Measurements from ENCODE around the gene C22orf39.

Gene C22orf39

DNA sequence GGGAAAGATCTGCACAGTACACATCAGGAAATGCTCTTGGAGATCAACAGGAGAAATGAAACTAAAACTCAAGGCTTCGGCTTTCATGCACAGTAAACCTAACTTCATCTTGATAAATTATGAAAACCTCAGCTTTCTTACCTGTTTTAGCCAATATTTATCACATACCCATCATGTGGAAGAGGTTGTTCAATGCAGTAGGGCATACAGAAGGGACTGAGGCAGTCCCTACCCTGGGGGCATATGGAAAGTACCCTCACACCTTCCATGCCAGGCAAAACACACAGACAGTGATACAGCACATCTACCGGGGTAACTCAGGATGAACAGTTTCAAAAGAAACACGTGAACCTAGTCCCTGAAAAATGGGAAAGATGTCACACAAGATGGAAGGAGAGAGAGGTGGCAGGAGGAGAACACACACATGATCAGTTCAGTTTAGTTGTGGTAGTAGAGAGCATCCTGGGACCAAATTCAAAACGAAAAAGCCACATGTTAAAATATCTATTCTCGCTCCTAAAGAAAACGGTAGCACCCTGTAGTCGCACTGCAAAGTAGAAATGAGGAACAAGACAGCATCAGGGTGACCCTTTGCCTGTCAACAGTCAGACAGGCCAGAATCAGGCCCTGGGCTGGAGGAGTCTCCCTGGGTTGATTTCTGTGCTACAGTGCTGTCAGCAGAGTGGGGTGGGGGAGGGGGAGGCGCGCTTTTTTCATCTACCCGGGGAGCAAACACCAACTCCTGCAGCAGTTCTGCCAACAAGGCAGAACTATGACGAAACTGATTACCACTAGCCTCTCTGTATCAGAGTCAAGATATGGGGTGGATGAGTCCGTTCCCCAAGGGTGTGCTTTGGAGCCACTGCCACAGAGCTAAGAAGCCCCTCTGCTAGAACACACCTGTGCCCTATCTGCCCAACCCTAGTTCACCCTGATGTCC, 17.3 kb downstream of the C22orf39 start:
- peak; percentile 69 for DNase-seq

DNA sequence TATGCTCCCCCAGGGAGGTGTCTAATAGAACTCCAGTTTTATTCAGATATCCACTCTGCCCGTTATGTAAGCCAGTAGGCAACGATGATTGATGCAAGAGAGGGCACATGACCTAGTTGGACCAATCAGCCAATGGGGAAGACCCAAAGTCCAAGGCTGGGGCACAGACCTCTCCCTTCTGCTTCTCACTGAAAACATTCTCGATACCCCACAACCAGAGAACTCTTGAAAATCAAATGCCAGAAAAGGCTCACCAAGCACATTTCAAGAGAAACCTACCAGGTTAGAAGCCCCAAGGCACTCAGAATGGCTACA, 23.4 kb downstream of the C22orf39 start:
- DNase-seq = no peak

DNA sequence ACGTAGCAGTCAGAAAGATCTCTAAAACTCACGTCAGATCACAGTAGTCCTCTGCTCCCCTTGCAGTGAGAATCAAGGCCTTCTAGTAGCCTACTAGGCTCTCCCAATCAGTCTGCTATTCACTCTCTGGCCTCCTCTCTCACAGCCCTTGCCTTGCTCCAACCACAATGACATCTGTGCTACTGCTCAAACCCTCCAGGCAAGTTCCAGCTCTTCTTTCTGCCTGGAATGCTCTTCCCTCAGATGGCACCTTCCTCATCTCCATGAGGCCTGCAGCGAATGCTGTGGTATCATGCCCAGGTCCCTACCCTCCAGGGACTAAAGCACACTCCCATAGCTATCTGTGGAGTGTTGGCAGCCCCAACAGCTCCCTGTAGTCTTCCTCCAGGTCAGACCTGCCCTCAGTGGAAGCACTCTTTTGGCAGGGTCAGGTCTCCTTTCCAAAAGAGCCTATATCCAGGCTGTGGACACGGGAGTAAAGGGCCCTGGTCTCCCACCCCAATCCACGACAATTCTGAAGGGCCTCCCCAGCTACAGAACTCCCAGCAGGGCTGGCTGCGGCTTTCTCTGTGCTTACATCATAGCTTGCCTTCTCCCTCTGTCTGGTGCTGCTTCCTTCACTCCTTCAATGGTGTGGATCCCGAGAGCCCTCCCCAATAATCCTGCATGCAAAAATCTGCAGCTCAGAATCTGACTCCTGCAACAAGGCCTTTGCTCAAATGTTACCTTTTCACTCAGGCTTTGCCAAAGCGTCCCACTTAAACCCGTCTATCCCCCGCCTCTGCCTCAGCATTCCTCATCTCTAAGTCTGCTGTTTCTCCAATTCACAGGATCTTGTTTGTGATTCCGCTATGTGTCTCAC, 24.8 kb downstream of the C22orf39 start:
- DNase-seq = no peak

DNA sequence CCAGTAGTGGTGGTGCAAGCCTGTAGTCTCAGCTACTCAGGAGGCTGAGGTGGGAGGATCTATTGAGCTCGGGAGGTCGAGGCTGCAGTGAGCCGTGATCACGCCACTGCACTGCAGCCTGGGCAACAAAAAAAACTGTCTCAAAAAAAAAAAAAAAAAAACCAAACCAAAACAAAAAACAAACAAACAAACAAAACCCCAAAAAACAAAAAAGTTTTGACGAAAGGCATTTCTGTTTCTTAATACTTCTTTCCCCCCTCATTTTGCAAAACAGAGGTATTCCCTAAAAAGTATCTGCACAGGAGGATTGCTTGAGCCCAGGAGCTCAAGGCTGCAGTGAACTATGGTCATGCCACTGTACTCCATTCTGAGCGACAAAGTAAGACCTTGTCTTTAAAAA, 27.2 kb downstream of the C22orf39 start:
- no peak for DNase-seq

DNA sequence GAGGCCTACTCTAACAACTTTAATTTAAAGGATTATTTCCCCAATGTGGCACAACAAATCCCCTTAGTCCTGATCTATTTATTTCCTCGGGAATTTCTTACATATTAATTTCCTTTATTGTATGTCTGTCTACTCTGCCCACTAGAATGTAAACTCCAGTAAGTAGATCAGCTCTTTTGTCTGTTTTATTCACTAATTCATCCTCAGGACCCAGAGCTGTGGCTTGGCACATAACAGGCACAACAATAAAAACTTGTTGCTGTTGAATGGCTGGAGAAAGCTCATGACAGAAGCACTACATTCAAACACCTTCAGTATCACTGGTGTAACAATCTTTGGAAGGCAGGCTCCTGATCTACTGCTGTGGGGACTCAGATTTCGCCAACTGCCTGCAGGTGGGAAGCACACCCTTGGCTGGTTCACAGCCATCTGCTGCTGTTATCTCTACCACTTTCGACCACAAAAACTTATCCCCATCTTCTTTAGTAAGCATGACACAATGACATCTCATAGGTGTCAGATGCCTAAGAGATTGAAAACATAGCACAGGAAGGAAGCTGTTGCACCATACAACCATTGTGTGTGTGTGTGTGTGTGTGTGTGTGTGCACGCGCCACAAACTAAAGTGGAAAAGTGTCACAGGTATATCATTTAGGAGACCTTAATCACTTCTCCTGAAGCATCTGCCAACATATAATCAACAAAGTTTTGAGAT, 27.9 kb downstream of the C22orf39 start:
- DNase-seq = no peak

DNA sequence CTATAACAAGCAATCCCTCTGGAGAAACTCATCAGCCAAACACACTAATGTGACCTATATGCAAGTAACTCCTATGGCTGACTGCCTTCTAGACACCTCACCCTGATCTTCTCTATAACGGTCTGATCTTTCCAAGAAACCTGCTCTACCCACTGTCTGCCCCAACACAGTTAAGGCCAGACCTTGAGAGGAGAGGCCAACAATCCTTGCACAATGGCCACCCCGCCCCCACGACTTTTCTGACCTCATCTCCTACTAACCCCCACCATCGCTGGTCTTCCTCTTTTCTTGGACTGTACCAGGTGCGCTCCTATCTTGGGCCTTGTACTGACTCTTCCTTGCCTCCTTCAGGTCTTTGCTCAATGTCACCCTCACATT, 28.4 kb downstream of the C22orf39 start:
- DNase-seq = no peak

DNA sequence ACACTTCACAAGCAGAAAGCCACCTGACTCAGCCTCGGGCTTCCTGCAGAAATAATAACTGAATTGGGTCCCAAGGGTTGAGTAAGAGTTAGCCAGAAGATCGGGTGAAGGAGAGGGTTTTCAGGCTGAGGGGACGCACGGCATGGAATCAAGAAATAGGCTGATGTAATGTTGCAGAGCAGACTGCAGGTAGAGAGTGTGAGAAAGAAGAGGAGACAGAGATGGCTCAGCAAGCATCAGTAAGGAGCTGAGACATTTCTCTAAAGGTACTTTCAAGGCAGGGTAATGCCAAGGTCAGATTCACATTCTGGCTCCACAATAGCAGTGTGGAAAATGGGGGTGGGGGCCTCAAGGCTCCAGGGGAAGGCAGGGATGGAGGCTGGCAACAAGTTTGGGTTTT, 34.6 kb downstream of the C22orf39 start:
- DNase-seq = no peak

DNA sequence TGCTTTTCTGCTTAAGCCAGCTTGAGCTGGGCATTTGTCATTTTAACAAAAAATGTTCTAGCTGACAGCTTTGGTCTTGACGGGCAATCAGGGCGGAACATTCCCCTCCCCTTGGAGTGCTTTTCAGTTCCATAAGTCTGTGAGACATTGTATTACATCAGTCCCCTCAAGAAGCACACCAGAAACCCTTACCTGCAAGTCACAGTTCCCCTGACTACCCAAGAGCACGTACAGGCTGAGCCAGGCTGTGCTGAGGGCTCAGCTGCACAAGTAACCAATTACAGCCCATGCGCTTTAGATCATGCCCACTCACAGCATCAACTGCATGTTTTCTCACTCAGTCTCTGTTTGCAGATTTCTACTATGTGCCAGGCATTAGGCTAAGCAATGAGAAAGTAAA, 35.0 kb downstream of the C22orf39 start:
- DNase-seq = no peak

DNA sequence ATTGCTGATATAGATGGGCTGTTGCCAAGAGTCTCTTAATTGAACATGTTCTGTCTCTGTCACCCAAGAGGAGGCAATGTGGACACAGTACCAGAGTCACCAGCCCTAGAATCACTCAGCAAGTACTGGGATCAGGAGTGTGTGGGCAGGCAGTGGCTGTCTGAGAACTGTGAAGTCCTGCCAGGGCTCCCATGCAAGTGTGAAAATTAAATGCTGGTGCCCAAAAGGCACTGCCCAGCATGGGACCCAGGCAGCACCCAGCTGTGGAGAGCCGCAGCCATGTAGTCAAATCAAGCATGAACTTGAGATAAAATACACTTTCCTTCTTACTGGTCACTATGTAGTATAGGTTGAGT, 35.8 kb downstream of the C22orf39 start:
- no peak for DNase-seq

DNA sequence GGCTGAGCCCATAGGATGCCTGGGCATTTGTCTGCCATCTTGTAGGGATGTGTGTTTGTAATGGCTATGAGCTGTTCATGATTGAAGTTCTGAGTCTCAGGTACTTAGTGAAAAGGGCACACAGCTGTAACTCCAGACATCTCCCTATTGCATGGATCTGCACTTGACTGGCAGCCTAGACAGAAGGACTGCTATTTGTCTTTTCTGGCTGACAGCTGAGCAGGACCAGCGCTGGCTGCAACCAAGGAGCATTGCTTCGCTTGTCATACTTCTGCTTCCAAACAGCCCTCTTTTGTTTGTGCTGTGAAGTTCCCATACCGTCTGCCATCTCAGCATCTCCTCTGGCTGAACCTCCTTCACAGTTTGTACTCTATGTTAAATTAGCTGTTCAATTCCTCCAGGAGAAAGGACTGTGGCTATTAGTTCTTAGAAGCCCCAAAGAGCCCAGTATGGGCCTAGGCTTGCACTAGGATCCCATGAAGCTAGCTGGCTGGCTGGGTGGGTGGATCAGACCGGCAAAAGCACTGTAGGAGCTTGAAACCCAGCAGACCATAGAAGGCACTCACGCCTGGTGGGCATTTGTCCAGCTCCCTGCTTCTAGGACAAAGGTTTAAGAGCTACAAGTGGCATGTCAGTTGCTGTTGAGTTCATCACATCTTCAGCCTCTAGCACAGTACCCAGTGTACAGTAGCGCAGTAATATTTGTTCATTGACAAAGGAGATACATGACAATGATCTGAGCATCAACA, 36.4 kb downstream of the C22orf39 start:
- DNase-seq = no peak

DNA sequence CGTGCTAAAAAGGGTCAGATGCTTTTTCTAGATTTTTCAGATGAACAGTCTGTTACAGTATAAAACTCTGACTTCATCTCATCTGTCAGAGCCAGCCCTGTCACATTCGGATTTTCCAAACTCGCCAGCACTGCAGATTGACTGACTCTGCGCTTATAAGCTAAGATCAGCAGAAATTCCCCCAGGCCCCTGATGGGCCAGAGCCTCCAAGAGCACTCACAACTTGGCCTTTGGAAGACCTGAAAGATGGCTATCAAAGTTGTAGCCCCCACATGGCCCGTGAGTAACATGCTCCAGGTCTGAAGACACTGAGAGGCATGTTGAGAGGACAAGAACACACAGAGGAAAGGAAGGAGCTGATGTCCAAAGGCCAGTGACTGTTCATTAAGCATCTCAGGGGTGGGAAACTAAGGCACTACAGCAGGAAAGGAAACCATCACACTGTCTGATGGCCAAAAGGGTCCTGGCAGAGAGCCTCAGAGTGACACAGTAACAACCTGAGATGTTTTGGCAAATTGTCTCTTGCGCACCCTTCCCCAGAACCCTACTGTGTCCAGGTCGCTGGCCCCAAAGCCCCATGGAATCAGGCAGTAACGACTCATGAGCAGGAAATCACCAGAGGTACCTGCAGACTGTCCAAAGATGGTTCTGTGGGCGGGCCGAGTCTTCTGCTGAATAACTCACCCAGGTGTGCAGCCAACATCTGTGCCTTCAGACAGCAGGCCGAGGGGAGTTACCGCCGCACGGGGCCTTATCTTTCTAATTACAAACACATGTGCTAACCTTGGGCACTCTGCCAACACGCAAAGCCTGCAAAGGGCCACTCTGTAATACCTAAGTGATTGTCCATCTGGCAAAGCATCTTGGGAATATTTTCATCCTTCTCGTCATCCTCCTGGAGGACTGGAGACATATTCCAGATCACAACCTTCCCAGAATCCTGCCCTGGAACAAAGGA, 39.6 kb downstream of the C22orf39 start:
- peak; percentile 27 for DNase-seq

DNA sequence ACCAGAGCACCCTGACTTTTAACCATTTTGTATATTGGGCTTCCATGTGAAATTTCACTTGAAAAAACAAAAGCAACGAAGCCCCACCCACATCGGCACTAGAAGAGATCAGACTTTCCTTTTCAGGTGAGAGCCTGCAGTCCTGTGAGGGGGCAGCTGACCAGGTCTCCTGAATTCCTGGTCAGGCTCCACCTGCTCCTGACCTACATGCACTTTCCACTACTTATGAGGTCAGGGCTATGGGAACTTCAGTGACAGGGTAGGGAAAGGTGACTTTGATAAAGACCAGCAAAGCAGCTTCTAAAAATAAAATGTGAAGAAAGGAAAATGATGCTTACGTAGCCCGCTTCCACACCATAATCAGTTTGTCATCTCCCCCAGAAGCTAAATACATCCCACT, 40.7 kb downstream of the C22orf39 start:
- no peak for DNase-seq

DNA sequence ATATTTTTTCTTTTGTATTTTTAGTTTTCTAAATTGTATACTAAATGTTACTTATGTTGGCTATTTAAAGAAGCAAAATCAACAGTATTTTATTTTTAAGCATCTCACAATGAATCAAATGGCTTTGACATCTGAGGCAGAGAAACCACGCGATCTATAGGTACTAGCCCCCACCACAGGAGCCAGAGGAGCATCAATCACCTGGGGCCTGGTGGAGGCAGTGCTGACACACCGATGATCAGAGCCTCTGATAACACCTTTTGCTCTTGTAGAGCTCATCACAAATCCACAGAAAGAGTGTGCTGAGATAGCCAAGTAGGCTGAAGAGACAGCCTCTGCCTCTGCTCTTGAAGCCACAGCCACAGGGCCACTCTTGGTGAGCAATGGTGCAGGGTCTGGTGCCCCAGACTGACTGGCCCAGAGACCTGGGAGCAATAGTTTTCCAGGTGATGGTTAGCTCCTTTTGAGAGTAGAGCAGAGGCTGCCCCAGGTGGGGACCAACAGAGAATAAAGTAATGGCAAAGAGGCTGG, 41.2 kb downstream of the C22orf39 start:
- DNase-seq = no peak

DNA sequence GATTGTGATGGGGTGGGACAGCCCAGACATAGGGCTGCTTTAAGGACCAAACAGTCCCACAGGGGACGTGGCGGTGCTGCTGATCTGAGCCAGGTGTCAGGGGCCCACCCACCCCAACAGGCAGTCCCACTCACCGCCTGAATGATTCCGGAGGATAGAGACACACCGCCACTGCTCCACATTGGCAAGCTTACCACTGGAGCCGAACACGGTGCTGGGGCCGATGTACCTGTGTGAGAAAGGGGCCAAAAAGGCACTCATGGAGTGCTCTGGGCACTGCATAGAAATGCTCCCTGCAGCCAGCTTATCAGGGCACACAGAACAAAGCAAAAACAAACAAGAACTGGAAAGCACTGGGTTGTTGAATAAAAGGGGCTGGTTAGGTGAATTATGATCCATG, 41.9 kb downstream of the C22orf39 start:
- DNase-seq = no peak

DNA sequence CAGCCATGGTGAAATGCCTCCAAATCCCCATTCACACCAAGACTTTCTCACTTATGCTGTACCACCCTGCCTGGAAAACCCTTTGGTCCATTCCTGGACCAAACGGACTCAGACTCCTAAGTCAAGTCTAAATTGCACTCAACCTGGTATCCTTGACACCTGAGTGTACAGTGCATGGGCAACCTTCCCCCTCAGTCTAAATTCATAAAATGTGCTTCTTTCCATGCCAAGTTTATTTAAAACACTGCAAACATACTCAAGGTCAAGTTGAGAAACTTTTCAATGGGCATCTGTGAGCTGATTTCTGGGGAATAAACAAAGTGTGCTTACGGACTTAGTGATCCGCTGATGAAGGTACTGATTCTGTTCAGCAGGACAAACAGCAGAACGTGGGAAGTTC, 42.4 kb downstream of the C22orf39 start:
- DNase-seq = no peak

DNA sequence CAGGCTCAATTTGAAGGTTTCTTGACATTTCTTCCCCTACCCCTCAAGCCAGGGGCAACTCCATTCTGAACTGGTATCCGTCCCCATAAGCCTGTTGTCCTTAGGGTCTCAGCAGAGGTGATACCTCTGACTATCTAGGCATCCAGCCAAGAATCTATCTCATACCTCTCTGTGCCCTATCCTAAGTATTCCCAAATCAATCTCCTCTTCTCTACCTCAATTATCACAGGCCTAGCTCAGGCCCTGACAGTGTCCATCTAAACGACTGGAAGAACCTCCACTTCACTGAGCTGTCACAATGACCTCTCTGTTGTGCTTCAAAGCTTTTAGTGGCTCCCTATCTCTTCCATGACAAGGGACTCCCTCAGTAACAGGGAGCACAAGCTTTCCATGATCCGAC, 42.8 kb downstream of the C22orf39 start:
- no peak for DNase-seq

DNA sequence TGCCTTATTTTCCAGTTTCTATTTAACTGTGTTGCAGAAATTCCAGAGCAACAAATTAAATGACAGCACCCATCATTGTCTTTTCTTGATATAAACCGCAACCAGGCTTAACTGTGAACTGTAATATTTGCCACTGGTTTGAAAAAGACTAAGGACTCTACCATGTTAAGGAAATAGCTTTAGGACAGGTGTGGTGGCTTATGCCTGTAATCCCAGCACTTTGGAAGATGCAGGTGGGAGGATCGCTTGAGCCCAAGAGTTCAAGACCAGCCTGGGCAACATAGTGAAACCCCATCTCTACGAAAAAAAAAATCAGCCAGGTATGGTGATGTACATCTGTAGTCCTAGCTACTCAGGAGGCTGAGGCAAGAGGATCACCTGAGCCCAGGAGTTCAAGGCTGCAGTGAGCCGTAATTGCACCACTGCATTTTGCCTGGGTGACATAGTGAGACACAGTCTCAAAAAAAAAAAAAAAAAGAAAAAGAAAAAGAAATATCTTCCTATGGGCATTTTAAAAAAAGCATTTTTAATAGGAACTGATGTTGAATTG, 44.8 kb downstream of the C22orf39 start:
- no peak for DNase-seq

DNA sequence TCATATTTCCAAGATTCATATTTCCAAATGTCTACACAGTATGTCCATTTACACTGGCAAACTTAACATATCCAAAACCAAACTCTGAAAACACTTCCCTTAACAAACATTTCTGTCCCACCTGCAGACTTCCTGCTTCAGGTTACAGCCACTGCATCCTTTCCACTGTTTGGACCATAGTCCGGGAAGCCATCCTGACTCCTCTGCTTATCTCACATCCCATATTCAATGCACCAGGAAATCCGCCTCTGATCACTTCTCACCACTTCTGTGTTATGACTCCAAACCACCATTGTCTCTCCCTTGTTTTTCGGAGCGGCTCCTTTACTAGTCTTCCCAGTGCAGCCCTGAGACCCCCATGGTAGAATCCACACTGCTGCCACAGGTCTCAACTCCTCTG, 46.0 kb downstream of the C22orf39 start:
- no peak for DNase-seq

DNA sequence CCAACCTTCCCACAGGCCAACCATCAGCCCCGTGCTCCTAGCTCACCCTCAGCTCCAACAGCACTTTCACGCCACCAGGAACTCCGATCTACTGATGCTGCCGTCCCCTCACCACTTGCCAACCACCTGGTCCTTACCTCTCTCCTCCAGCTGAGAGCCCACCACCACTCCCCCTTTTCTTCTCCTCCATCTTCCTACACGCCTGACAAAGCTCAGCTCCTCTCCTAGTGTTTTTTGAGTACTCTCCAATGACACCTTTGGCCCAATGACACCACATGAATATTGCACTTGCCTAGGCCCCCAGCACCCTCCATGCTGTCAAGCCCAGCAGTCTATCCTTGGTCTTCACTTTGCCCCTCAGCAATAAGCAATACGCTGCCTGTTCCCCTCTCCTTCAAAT, 46.6 kb downstream of the C22orf39 start:
- DNase-seq = no peak

DNA sequence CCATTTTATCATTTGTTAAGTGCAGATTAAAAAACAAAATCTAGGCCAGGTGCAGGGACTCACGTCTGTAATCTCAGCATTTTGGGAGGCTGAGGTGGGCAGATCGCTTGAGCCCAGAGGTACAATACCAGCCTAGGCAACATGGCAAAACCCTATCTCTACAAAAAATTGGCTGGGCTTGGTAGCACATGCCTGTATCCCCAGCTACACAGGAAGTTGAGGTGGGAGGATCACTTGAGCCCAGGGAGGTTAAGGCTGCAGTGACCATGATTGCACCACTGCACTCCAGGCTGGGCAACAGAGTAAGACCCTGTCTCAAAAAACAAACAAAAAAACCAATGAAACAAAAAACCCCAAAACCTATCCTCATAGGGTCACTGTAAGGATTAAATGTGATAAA, 48.9 kb downstream of the C22orf39 start:
- no peak for DNase-seq

DNA sequence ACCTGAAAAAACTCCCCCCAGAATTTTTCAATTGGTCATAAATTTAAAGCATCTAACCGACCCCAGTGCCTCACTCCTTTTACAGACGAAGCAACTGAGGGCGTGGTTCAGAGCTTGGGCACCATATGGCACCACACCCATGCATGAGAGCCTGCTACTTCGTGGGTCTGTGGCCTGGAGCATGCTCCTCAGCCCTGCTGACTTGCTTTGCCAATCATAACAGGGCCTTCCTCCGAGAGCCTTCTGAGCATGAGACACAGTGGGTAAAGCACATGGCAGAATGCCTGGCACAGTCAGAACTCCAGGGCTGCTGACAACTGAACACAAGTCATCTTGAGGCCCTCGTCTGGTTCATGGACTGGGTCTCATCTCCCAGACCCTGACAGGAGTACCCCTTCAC, 49.3 kb downstream of the C22orf39 start:
- DNase-seq = peak; percentile 12
